Calu3 (cell line): Measurements from ENCODE around the gene SP2. TPM values are rescaled to one million over a fixed set of nuclear protein-coding genes. Genes with fewer than 3 reads are reported as not detected.

Experiments
- BruUV-seq: library from RNA; stranded (reverse); fragments of 400-500 nt; replicated peaks from 2 replicates; lab custom pipeline; 2021; lab: Mats Ljungman, UMichigan
- CTCF ChIA-PET: fragments of 300-600 bp; sonication (Branson Sonifier 250); formaldehyde crosslinking; loops from one replicate; lab custom pipeline; 2022; ENCODE audit warnings: antibody characterized with exemption; lab: Charles Lee
- DNase-seq: peaks from one replicate; pipeline ENCODE4 v3.0.0; 2022
- H3K27ac Mint-ChIP-seq: one replicate; pipeline ENCODE4 v1.8.0; 2022; ENCODE audit warnings: mixed read lengths; ENCODE audit not compliant: unreplicated experiment
- H3K27me3 Mint-ChIP-seq: one replicate; pipeline ENCODE4 v1.8.0; 2022; ENCODE audit warnings: mixed read lengths; ENCODE audit not compliant: unreplicated experiment
- H3K36me3 Mint-ChIP-seq: one replicate; pipeline ENCODE4 v1.8.0; 2022; ENCODE audit warnings: mild to moderate bottlenecking, moderate library complexity, mixed read lengths; ENCODE audit not compliant: insufficient read depth, unreplicated experiment
- H3K4me1 Mint-ChIP-seq: one replicate; pipeline ENCODE4 v1.8.0; 2022; ENCODE audit warnings: mild to moderate bottlenecking, low read depth, mixed read lengths; ENCODE audit not compliant: unreplicated experiment
- H3K4me3 Mint-ChIP-seq: one replicate; pipeline ENCODE4 v1.8.0; 2022; ENCODE audit warnings: mild to moderate bottlenecking, low read depth, moderate library complexity, mixed read lengths; ENCODE audit not compliant: unreplicated experiment
- H3K9me3 Mint-ChIP-seq: one replicate; pipeline ENCODE4 v1.8.0; 2022; ENCODE audit warnings: low read depth, mixed read lengths; ENCODE audit not compliant: unreplicated experiment
- intact Hi-C: fragments of 100-400 bp; cut with micrococcal nuclease; formaldehyde crosslinking; loops from one replicate; pipeline ENCODE4 v1.10.0; 2022; ENCODE audit not compliant: unreplicated experiment
- total RNA-seq: library from RNA; stranded (reverse); gene quantifications from 2 replicates; pipeline ENCODE4 v1.2.3, GENCODE V29; 2022
- TF ChIP-seq, protein P1 (sequence below): fragments of 200-600 bp; IDR thresholded peaks from one replicate; pipeline ENCODE4 v1.8.0; 2022; ENCODE audit warnings: antibody characterized with exemption; ENCODE audit not compliant: unreplicated experiment

The SP2 gene
- total RNA-seq, 1 experiment from 2014 or later: 21.5 TPM

DNA sequence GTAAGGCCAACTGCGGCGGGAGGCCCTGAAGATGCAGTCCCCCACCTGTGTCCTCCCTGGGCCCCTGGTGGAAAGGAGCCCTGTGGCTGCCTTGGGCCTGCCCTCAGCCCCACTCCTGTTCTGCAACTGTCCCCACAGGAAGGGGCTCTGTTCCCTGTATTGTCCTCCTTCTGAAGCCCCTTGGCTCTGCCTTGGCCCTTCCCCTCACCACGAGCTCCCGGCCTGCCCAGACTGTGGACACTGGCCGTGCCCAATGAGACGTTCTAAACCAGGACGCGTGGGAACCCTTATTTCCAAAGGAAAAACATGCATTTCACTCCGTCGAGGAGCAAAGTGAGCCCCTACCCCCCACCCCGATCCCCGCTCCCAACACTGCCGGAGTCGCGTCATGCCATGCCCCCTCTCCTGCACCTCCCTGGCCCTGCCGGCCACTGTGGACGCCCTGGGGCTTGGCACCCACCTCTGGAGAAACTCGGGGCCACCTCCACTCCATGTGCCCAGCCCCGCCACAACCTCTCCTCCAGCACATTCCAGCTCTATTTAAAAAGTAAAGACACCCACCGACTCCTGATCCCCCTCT lies 31.9 kb downstream of the SP2 start:
- no TSS peak for BruUV-seq

DNA sequence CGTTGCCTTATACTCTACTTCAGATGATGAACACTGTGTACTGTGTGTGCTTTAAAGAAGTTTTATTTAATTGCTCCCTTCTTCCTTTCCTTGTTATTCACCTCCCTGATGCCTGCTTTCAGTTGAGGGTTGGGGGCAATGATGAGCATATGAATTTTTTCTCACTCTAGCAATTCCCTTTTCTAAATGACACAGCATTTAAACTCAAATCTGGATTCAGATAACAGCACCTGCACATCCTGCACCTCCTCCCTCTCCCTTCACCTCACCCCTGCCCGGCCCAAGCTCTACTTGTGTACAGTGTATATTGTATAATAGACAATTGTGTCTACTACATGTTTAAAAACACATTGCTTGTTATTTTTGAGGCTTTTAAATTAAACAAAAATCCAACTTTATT lies 32.4 kb downstream of the SP2 start:
- no peak for DNase-seq
- H3K36me3 Mint-ChIP-seq: peaks cover 23% of the 10 kb centered on the region
- H3K4me1 Mint-ChIP-seq: no peaks in the 10 kb centered on the region
- CTCF ChIA-PET: no interaction called here
- H3K4me3 Mint-ChIP-seq: no peak overlapping the region
- TSS peak; percentile 53 for BruUV-seq
- intact Hi-C loops: no loop called here
- H3K9me3 Mint-ChIP-seq: no peaks in the 10 kb centered on the region
- TF ChIP-seq, protein P1, sequence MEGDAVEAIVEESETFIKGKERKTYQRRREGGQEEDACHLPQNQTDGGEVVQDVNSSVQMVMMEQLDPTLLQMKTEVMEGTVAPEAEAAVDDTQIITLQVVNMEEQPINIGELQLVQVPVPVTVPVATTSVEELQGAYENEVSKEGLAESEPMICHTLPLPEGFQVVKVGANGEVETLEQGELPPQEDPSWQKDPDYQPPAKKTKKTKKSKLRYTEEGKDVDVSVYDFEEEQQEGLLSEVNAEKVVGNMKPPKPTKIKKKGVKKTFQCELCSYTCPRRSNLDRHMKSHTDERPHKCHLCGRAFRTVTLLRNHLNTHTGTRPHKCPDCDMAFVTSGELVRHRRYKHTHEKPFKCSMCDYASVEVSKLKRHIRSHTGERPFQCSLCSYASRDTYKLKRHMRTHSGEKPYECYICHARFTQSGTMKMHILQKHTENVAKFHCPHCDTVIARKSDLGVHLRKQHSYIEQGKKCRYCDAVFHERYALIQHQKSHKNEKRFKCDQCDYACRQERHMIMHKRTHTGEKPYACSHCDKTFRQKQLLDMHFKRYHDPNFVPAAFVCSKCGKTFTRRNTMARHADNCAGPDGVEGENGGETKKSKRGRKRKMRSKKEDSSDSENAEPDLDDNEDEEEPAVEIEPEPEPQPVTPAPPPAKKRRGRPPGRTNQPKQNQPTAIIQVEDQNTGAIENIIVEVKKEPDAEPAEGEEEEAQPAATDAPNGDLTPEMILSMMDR: no peak
- H3K27me3 Mint-ChIP-seq: no peaks in the 10 kb centered on the region
- H3K27ac Mint-ChIP-seq: peak overlapping the region; percentile 3

More for the DNA sequence above, 31.9 kb downstream of the SP2 start:
- CTCF ChIA-PET: no interaction called here
- peaks cover 23% of the 10 kb centered on the region for H3K36me3 Mint-ChIP-seq
- no peaks in the 10 kb centered on the region for H3K9me3 Mint-ChIP-seq
- TF ChIP-seq, protein P1: no peak
- intact Hi-C loops: no loop called here
- no peak for DNase-seq
- peak overlapping the region; percentile 3 for H3K27ac Mint-ChIP-seq
- H3K4me3 Mint-ChIP-seq: no peak overlapping the region
- H3K27me3 Mint-ChIP-seq: no peaks in the 10 kb centered on the region
- H3K4me1 Mint-ChIP-seq: no peaks in the 10 kb centered on the region

DNA sequence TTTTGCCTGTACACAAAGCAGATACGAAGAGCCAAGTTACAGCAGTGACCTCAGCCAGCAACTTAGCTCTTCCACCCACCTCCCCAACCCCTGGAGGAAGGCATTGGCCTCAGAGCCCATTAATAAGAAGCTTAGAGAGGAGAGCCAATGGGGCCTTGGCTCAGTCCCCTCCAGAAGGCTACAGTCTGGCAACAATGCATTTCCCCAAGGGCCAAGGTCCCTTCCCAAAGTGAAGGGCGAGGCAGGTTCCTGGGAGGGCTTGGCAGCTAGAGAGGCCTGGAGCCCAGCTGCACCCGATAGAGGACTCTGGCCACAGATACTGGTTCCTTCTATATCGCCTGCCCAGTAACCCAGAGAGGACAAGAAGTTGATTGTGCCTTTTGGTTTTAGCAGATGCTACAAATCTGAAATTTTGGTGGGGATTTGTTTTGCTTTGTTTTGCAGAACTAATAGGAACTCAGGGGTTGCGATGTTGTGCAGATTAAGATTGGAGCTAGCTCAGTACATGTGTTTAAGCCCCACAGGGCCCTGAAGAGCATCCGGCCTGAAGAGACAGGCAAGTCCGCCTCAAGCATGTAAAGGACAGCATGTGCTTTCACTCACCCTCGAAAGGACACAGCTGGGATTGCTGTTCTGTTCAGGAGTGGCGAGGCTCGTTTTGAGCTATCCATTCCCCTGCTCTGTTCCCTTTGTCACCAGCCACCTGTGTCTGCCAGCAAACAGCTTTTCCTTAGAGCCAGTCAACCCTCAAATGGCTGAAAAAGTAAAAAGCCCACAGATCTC lies 33.4 kb downstream of the SP2 start:
- H3K9me3 Mint-ChIP-seq: no peaks in the 10 kb centered on the region
- no peaks in the 10 kb centered on the region for H3K4me1 Mint-ChIP-seq
- no peaks in the 10 kb centered on the region for H3K27me3 Mint-ChIP-seq
- TF ChIP-seq, protein P1: no peak
- no peak overlapping the region for H3K27ac Mint-ChIP-seq
- peaks cover 25% of the 10 kb centered on the region for H3K36me3 Mint-ChIP-seq
- CTCF ChIA-PET: no interaction called here
- no peak overlapping the region for H3K4me3 Mint-ChIP-seq
- BruUV-seq: no TSS peak
- intact Hi-C loops: no loop called here
- no peak for DNase-seq

DNA sequence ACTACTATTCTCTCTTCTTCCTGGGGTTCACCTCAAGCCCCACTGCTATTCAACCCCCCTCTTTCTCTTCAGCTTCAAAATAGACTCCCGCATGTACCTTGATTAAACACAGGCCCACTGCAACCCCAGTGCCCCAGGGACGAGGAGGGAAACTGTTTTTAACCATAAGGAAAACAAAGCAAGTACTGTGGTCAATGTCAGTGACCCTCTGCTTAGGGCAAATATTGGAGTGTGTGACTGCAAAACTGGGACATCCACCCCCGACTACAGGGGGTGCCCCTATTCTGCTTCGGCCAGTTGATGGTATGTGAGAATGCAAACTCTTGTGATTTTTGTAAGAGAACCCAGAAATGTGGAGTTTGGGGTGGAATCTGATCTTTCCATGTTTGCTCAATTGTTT lies 35.8 kb downstream of the SP2 start:
- Mint-ChIP-seq H3K4me1 (peaks cover 14% of the 10 kb centered on the region), H3K27ac (no peak overlapping the region), H3K27me3 (no peaks in the 10 kb centered on the region), H3K9me3 (no peaks in the 10 kb centered on the region), H3K36me3 (peaks cover 25% of the 10 kb centered on the region), H3K4me3 (no peak overlapping the region)
- CTCF ChIA-PET: interaction anchor here (0.7 kb wide), 2 partner anchors 29 to 62 kb away, joined by 3 to 4 read pairs; no protein-coding TSS in a partner anchor
- BruUV-seq: no TSS peak
- TF ChIP-seq, protein P1: no peak
- DNase-seq: no peak
- intact Hi-C loops: no loop called here
